Esophagus muscularis mucosa (tissue), 4 donors: ENCODE measurements around the gene DOCK10.

ENCODE experiments used
- CTCF ChIP-seq, 3 experiments: fragments of 200-600 bp in 2 of 3; fragments of 450-650 bp in 1 of 3; sonication (generic) in 2 of 3; IDR thresholded peaks; one replicate each; pipeline ENCODE4 v1.5.1; 2017 to 2019; ENCODE audit warnings: antibody characterized with exemption in 3 of 3, mild to moderate bottlenecking in 2 of 3, moderate library complexity in 1 of 3
- EP300 ChIP-seq: sonication (generic); formaldehyde crosslinking; IDR thresholded peaks from one replicate; pipeline ENCODE4 v1.6.1; 2017; ENCODE audit warnings: antibody characterized with exemption
- POLR2A ChIP-seq: fragments of 450-650 bp; IDR thresholded peaks from one replicate; pipeline ENCODE4 v1.6.1; 2017; ENCODE audit warnings: antibody characterized with exemption, moderate library complexity, mild to moderate bottlenecking, low read depth
- POLR2AphosphoS5 ChIP-seq, 2 donors: sonication (generic); formaldehyde crosslinking; IDR thresholded peaks; one replicate each; pipeline ENCODE4 v1.6.1; 2017; ENCODE audit warnings: antibody characterized with exemption in 2 of 2

GRCh38 chr2:224983712-224984554 lies 58.3 kb downstream of the DOCK10 start:
- TF ChIP-seq CTCF (IDR thresholded peaks at IDR 0.05) (no peak), POLR2AphosphoS5 (IDR thresholded peaks at IDR 0.05) (no peak), POLR2A (no peak), EP300 (no peak)
